ENCODE results near the gene CEACAM6. TPM values are rescaled to one million over a fixed set of nuclear protein-coding genes. Genes with fewer than 3 reads are reported as not detected.

Gene CEACAM6
- total and polyA plus RNA-seq, 9 of the 15 experiments (the other 6 are each of a cell fraction or from before 2014, with no cell fraction given), result 0.24 TPM; not detected in 8

GRCh38 chr19:41807176-41807575 is 51.8 kb downstream of the CEACAM6 start:
- H3K4me2 ChIP-seq (ENCODE audit: insufficient read depth, low read length), result no peak overlapping the region
- FAIRE-seq, result no peak
- in situ Hi-C loops (cut with MboI) (no loop called here), intact Hi-C loops (cut with micrococcal nuclease) (no loop called here)
- no peaks in the 10 kb centered on the region for H3K4me1 ChIP-seq (replicated peaks in 1 of 2; ENCODE audit: control insufficient read depth in 2 of 2, insufficient read depth in 2 of 2, low read length in 2 of 2)
- DNase-seq (ENCODE audit: extremely low read depth in 1 of 4, low spot score in 3 of 4), result no peak
- H3K9me3 ChIP-seq (replicated peaks; ENCODE audit: control insufficient read depth, insufficient read depth, low read depth, low read length), result no peaks in the 10 kb centered on the region
- H3K79me2 ChIP-seq (ENCODE audit: control insufficient read depth, insufficient read depth, low read length), result no peaks in the 10 kb centered on the region
- TF ChIP-seq DPF2 (IDR thresholded peaks at IDR 0.05) (no peak), PHTF2 (CRISPR knock-in tag; IDR thresholded peaks at IDR 0.05) (no peak)
- H2AFZ ChIP-seq (ENCODE audit: low read depth, low read length), result no peak overlapping the region
- peaks cover 8 to 47% of the 10 kb centered on the region in 2 experiments; a peak in 4 of 5 replicates for H3K27me3 ChIP-seq (ENCODE audit: control insufficient read depth in 2 of 2, insufficient read depth in 2 of 2, low read length in 2 of 2)
- no peaks in the 10 kb centered on the region for H3K36me3 ChIP-seq (ENCODE audit: control insufficient read depth, insufficient read depth, low read length)
- no TSS peak for BruUV-seq (replicated peaks)
- no peak overlapping the region for H3K4me3 ChIP-seq
- 0% methylated on average over 3 of the region's 3 CpGs for WGBS (ENCODE audit: insufficient coverage, low coverage, missing lambda C conversion rate)
- no peak for ATAC-seq
- no peak overlapping the region for H3K27ac ChIP-seq (ENCODE audit: extremely low read depth, low read depth, low read length)
- peaks cover 3% of the 10 kb centered on the region; the same call in 1 of the 2 replicates for H4K20me1 ChIP-seq (replicated peaks; ENCODE audit: control insufficient read depth, insufficient read depth, low read length)
- H3K9ac ChIP-seq (ENCODE audit: insufficient read depth in 1 of 2, low read depth in 2 of 2, low read length in 2 of 2), result no peak overlapping the region
- POLR2A ChIA-PET, result interaction anchor here (1.8 kb wide), 1 partner anchor 16 kb away, joined by 5 read pairs; no protein-coding TSS in a partner anchor
- CTCF ChIA-PET (ENCODE audit: low intra/inter-chr PET ratio), result no interaction called here
- H3K9me1 ChIP-seq (ENCODE audit: control insufficient read depth, insufficient read depth, low read length), result no peaks in the 10 kb centered on the region

GRCh38 chr19:41808663-41809566 is 53.6 kb downstream of the CEACAM6 start:
- no TSS peak for BruUV-seq (replicated peaks)
- peak in 1 of 4 experiments; percentile 8 for DNase-seq (ENCODE audit: extremely low read depth in 1 of 4, low spot score in 3 of 4)
- WGBS (ENCODE audit: insufficient coverage, low coverage, missing lambda C conversion rate), result 0% methylated on average over 14 of the region's 16 CpGs
- TF ChIP-seq AFF1 (IDR thresholded peaks at IDR 0.05; ENCODE audit: low read depth in 1 of 2, partially characterized antibody in 2 of 2) (no peak), ZNF408 (CRISPR knock-in tag; IDR thresholded peaks at IDR 0.05; ENCODE audit: low read depth) (no peak), ZNF445 (CRISPR knock-in tag; IDR thresholded peaks at IDR 0.05; ENCODE audit: low read depth) (no peak), ID3 (CRISPR knock-in tag; IDR thresholded peaks at IDR 0.05) (no peak), ID3 (tag; IDR thresholded peaks at IDR 0.05) (no peak), TAF15 (IDR thresholded peaks at IDR 0.05; ENCODE audit: low read depth, low read length) (no peak), EP400 (IDR thresholded peaks at IDR 0.05) (no peak), ZKSCAN1 (IDR thresholded peaks at IDR 0.05; ENCODE audit: low read depth, low read length) (no peak), SRSF7 (optimal IDR thresholded peaks at IDR 0.05; ENCODE audit: low read depth, low read length) (no peak)

More at GRCh38 chr19:41808663-41809566, 53.6 kb downstream of the CEACAM6 start:
- Histone ChIP-seq H3K36me3 (ENCODE audit: control insufficient read depth, insufficient read depth, low read length) (no peaks in the 10 kb centered on the region), H3K4me3 (no peak overlapping the region), H3K79me2 (ENCODE audit: control insufficient read depth, insufficient read depth, low read length) (no peaks in the 10 kb centered on the region), H3K9me1 (ENCODE audit: control insufficient read depth, insufficient read depth, low read length) (no peaks in the 10 kb centered on the region), H3K9ac (ENCODE audit: insufficient read depth in 1 of 2, low read depth in 2 of 2, low read length in 2 of 2) (no peak overlapping the region), H3K27ac (ENCODE audit: extremely low read depth, low read depth, low read length) (no peak overlapping the region), H3K27me3 (ENCODE audit: control insufficient read depth in 2 of 2, insufficient read depth in 2 of 2, low read length in 2 of 2) (peaks cover 8 to 45% of the 10 kb centered on the region in 2 experiments; a peak in 4 of 5 replicates), H4K20me1 (replicated peaks; ENCODE audit: control insufficient read depth, insufficient read depth, low read length) (peaks cover 3% of the 10 kb centered on the region; the same call in 1 of the 2 replicates), H3K9me3 (replicated peaks; ENCODE audit: control insufficient read depth, insufficient read depth, low read depth, low read length) (no peaks in the 10 kb centered on the region), H3K4me1 (replicated peaks in 1 of 2; ENCODE audit: control insufficient read depth in 2 of 2, insufficient read depth in 2 of 2, low read length in 2 of 2) (no peaks in the 10 kb centered on the region), H3K4me2 (ENCODE audit: insufficient read depth, low read length) (no peak overlapping the region), H2AFZ (ENCODE audit: low read depth, low read length) (no peak overlapping the region)
- intact Hi-C loops (cut with micrococcal nuclease), result no loop called here
- POLR2A ChIA-PET, result no interaction called here
- FAIRE-seq (no peak), ATAC-seq (no peak)
- CTCF ChIA-PET (ENCODE audit: low intra/inter-chr PET ratio), result no interaction called here
- in situ Hi-C loops (cut with MboI), result no loop called here
